ENCODE data around the gene HMGB4. TPM values are rescaled to one million over a fixed set of nuclear protein-coding genes. Genes with fewer than 3 reads are reported as not detected.

Gene HMGB4
- total and polyA plus RNA-seq, 3 donors from 2014 or later = 237 to 687 (median 622) TPM

GRCh38 chr1:33895976-33896375 lies 32.1 kb downstream of the HMGB4 start:
- Histone ChIP-seq H3K9me3 (no peaks in the 10 kb centered on the region), H3K27me3 (no peaks in the 10 kb centered on the region), H3K36me3 (ENCODE audit: low read depth, missing control alignments) (no peaks in the 10 kb centered on the region), H3K4me3 (no peak overlapping the region), H3K4me1 (no peaks in the 10 kb centered on the region), H3K27ac (no peak overlapping the region)
- intact Hi-C loops (cut with DNase I; ENCODE audit: low total_unique reads) = no loop called here
- no peak for DNase-seq
- 91 to 95% methylated on average over 2 of the region's 2 CpGs for WGBS, 2 donors
- TF ChIP-seq CTCF (IDR thresholded peaks at IDR 0.05) = no peak
- TF ChIP-seq POLR2A (IDR thresholded peaks at IDR 0.05) = no peak

GRCh38 chr1:33897092-33897725 lies 33.3 kb downstream of the HMGB4 start:
- Histone ChIP-seq H3K4me3 (no peak overlapping the region), H3K27ac (no peak overlapping the region), H3K27me3 (no peaks in the 10 kb centered on the region), H3K36me3 (ENCODE audit: low read depth, missing control alignments) (no peaks in the 10 kb centered on the region), H3K4me1 (no peaks in the 10 kb centered on the region), H3K9me3 (no peaks in the 10 kb centered on the region)
- DNase-seq = no peak
- 75 to 88% methylated on average over 5 of the region's 5 CpGs for WGBS, 2 donors
- TF ChIP-seq CTCF (IDR thresholded peaks at IDR 0.05) (no peak), POLR2A (IDR thresholded peaks at IDR 0.05) (no peak)
- intact Hi-C loops (cut with DNase I; ENCODE audit: low total_unique reads) = no loop called here

GRCh38 chr1:33898406-33898805 lies 34.5 kb downstream of the HMGB4 start:
- H3K27ac ChIP-seq = no peak overlapping the region
- WGBS, 2 donors = 78 to 82% methylated on average over 3 of the region's 3 CpGs
- no peak overlapping the region for H3K4me3 ChIP-seq
- no peaks in the 10 kb centered on the region for H3K27me3 ChIP-seq
- no peaks in the 10 kb centered on the region for H3K9me3 ChIP-seq
- no peaks in the 10 kb centered on the region for H3K4me1 ChIP-seq
- TF ChIP-seq CTCF (IDR thresholded peaks at IDR 0.05) = no peak
- TF ChIP-seq POLR2A (IDR thresholded peaks at IDR 0.05) = no peak
- H3K36me3 ChIP-seq (ENCODE audit: low read depth, missing control alignments) = no peaks in the 10 kb centered on the region
- no peak for DNase-seq
- intact Hi-C loops (cut with DNase I; ENCODE audit: low total_unique reads) = no loop called here

GRCh38 chr1:33898881-33899280 lies 35.0 kb downstream of the HMGB4 start:
- no peaks in the 10 kb centered on the region for H3K27me3 ChIP-seq
- intact Hi-C loops (cut with DNase I; ENCODE audit: low total_unique reads) = no loop called here
- H3K27ac ChIP-seq = no peak overlapping the region
- no peak overlapping the region for H3K4me3 ChIP-seq
- TF ChIP-seq CTCF (IDR thresholded peaks at IDR 0.05) (no peak), POLR2A (IDR thresholded peaks at IDR 0.05) (no peak)
- no peaks in the 10 kb centered on the region for H3K4me1 ChIP-seq
- no peaks in the 10 kb centered on the region for H3K9me3 ChIP-seq
- no peak for DNase-seq
- WGBS, 2 donors = 80 to 93% methylated on average over 8 to 9 of the region's 9 CpGs
- H3K36me3 ChIP-seq (ENCODE audit: low read depth, missing control alignments) = no peaks in the 10 kb centered on the region

GRCh38 chr1:33899746-33900145 lies 35.9 kb downstream of the HMGB4 start:
- DNase-seq = no peak
- WGBS, 2 donors = 71 to 76% methylated on average over 3 of the region's 3 CpGs
- no peaks in the 10 kb centered on the region for H3K9me3 ChIP-seq
- H3K4me3 ChIP-seq = no peak overlapping the region
- intact Hi-C loops (cut with DNase I; ENCODE audit: low total_unique reads) = no loop called here
- H3K27ac ChIP-seq = no peak overlapping the region
- no peaks in the 10 kb centered on the region for H3K27me3 ChIP-seq
- no peaks in the 10 kb centered on the region for H3K4me1 ChIP-seq
- no peak for TF ChIP-seq CTCF (IDR thresholded peaks at IDR 0.05)
- no peak for TF ChIP-seq POLR2A (IDR thresholded peaks at IDR 0.05)
- no peaks in the 10 kb centered on the region for H3K36me3 ChIP-seq (ENCODE audit: low read depth, missing control alignments)

Measured in testis (tissue), 3 donors.